Keratinocyte (primary cell): Measurements from ENCODE around the gene SLC6A2. TPM values are rescaled to one million over a fixed set of nuclear protein-coding genes. Genes with fewer than 3 reads are reported as not detected.
A peak's percentile ranks its signal among the peaks of the same experiment; 100 is the strongest.

Source experiments
- DNase-seq: peaks from one replicate; pipeline ENCODE4 v3.0.0-alpha.2; 2011; ENCODE audit warnings: low read depth, missing footprints, low spot score
- FAIRE-seq: peaks from 2 replicates; lab custom pipeline; 2011; peaks lifted over from hg19 to GRCh38; lab: Jason Lieb, UNC
- H2AFZ ChIP-seq: 2 replicates; pipeline ENCODE4 v1.6.0; 2012; ENCODE audit warnings: low read length, control low read depth, inconsistent platforms; ENCODE audit not compliant: control insufficient read depth
- H3K27ac ChIP-seq: 2 replicates; pipeline ENCODE4 v1.5.1; 2011; ENCODE audit warnings: low read length; ENCODE audit not compliant: control insufficient read depth, insufficient read depth
- H3K27me3 ChIP-seq: 3 replicates; pipeline ENCODE4 v1.6.0; 2011; ENCODE audit warnings: low read length; ENCODE audit not compliant: control insufficient read depth, insufficient read depth; ENCODE audit errors: extremely low read depth
- H3K36me3 ChIP-seq, 2 experiments: 2 replicates in 1 of 2; 3 replicates in 1 of 2; pipeline ENCODE4 v1.5.1; 2011; ENCODE audit warnings: low read length in 2 of 2, mild to moderate bottlenecking in 1 of 2; ENCODE audit not compliant: control insufficient read depth in 2 of 2, insufficient read depth in 2 of 2; ENCODE audit errors: extremely low read depth in 1 of 2
- H3K4me1 ChIP-seq: 3 replicates; pipeline ENCODE4 v1.5.1; 2011; ENCODE audit warnings: low read length; ENCODE audit not compliant: control insufficient read depth, insufficient read depth; ENCODE audit errors: extremely low read depth
- H3K4me2 ChIP-seq: 3 replicates; pipeline ENCODE4 v1.6.0; 2011; ENCODE audit warnings: low read depth, low read length; ENCODE audit not compliant: control insufficient read depth, insufficient read depth; ENCODE audit errors: extremely low read depth
- H3K4me3 ChIP-seq, 3 experiments: fragments of 200-600 bp in 1 of 3; sonication (generic) in 1 of 3; 2 replicates in 2 of 3; 3 replicates in 1 of 3; pipeline ENCODE4 v1.5.1; 2011 to 2016; ENCODE audit warnings: low read length in 3 of 3, mild to moderate bottlenecking in 3 of 3, control low read depth in 2 of 3, inconsistent platforms in 1 of 3, low read depth in 1 of 3, mixed read lengths in 1 of 3, mixed run types in 1 of 3, moderate library complexity in 1 of 3; ENCODE audit not compliant: control insufficient read depth in 2 of 3, insufficient read depth in 2 of 3; ENCODE audit errors: extremely low read depth in 1 of 3
- H3K79me2 ChIP-seq: 2 replicates; pipeline ENCODE4 v1.6.0; 2012; ENCODE audit warnings: low read length; ENCODE audit not compliant: control insufficient read depth, insufficient read depth
- H3K9ac ChIP-seq: 3 replicates; pipeline ENCODE4 v1.6.0; 2011; ENCODE audit warnings: low read length; ENCODE audit not compliant: control insufficient read depth, insufficient read depth; ENCODE audit errors: extremely low read depth
- H3K9me1 ChIP-seq: 3 replicates; pipeline ENCODE4 v1.6.0; 2011; ENCODE audit warnings: low read length; ENCODE audit not compliant: control insufficient read depth, insufficient read depth; ENCODE audit errors: extremely low read depth
- H3K9me3 ChIP-seq: 2 replicates; pipeline ENCODE4 v1.5.1; 2012; ENCODE audit warnings: low read depth, low read length; ENCODE audit not compliant: control insufficient read depth
- H4K20me1 ChIP-seq: 3 replicates; pipeline ENCODE4 v1.6.0; 2011; ENCODE audit warnings: low read length; ENCODE audit not compliant: control insufficient read depth, insufficient read depth; ENCODE audit errors: extremely low read depth
- EZH2 ChIP-seq: IDR thresholded peaks from one replicate; pipeline ENCODE4 v1.6.1; 2012; ENCODE audit warnings: inconsistent platforms, mild to moderate bottlenecking, low read length, moderate library complexity
- dilution Hi-C: fragments of 300-500 bp; cut with MboI; formaldehyde crosslinking; loops from one replicate; pipeline ENCODE4 v1.7.0; 2020; ENCODE audit warnings: low sequenced_read_pairs; ENCODE audit not compliant: extremely low pct_ligation_motif_present
- polyA plus RNA-seq, 5 experiments: library from polyadenylated mRNA; depleted of rRNA in 3 of 5; stranded (reverse) in 3 of 5; stranded (forward) in 1 of 5; unstranded in 1 of 5; fragments of >200 nt; gene quantifications; 1 replicate in 1 of 5; 2 replicates in 3 of 5; 3 replicates in 1 of 5; pipeline versions ENCODE4 v1.2.1 to v1.2.3, GENCODE V29; 2011 to 2012; ENCODE audit warnings: missing spikeins in 2 of 5, low read depth in 1 of 5, low replicate concordance in 1 of 5
- TF ChIP-seq, protein P1 (sequence below), 3 experiments: IDR thresholded peaks in 1 of 3; conservative IDR thresholded peaks in 1 of 3; optimal IDR thresholded peaks in 1 of 3; 2 replicates in 2 of 3; 3 replicates in 1 of 3; pipeline versions ENCODE3 to v1.5.1; 2011; ENCODE audit warnings: low read length in 3 of 3, mild to moderate bottlenecking in 3 of 3, moderate library complexity in 2 of 3, control low read depth in 1 of 3, inconsistent platforms in 1 of 3; ENCODE audit not compliant: insufficient read depth in 2 of 3; ENCODE audit errors: extremely low read depth in 1 of 3

The SLC6A2 gene
- polyA plus RNA-seq, 1 donor (not counting 4 experiments of a cell fraction or from before 2014, with no cell fraction given): 0.20 TPM

GRCh38 chr16:55658898-55659420 is 3.2 kb downstream of the SLC6A2 start:
- H3K36me3 ChIP-seq: no peaks in the 10 kb centered on the region
- DNase-seq (no peak), FAIRE-seq (no peak)
- no peak for TF ChIP-seq EZH2
- TF ChIP-seq, protein P1, sequence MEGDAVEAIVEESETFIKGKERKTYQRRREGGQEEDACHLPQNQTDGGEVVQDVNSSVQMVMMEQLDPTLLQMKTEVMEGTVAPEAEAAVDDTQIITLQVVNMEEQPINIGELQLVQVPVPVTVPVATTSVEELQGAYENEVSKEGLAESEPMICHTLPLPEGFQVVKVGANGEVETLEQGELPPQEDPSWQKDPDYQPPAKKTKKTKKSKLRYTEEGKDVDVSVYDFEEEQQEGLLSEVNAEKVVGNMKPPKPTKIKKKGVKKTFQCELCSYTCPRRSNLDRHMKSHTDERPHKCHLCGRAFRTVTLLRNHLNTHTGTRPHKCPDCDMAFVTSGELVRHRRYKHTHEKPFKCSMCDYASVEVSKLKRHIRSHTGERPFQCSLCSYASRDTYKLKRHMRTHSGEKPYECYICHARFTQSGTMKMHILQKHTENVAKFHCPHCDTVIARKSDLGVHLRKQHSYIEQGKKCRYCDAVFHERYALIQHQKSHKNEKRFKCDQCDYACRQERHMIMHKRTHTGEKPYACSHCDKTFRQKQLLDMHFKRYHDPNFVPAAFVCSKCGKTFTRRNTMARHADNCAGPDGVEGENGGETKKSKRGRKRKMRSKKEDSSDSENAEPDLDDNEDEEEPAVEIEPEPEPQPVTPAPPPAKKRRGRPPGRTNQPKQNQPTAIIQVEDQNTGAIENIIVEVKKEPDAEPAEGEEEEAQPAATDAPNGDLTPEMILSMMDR (optimal IDR thresholded peaks at IDR 0.05 in 1 of 3, IDR thresholded peaks at IDR 0.05 in 1 of 3, conservative IDR thresholded peaks at IDR 0.05 in 1 of 3; ENCODE audit: extremely low read depth in 1 of 3, insufficient read depth in 2 of 3, low read length in 3 of 3): no peak
- dilution Hi-C loops: no loop called here
- no peaks in the 10 kb centered on the region for H4K20me1 ChIP-seq
- H3K27ac ChIP-seq: no peak overlapping the region
- H3K9me3 ChIP-seq: no peaks in the 10 kb centered on the region
- H3K4me3 ChIP-seq: no peak overlapping the region
- H3K9ac ChIP-seq: no peak overlapping the region
- peaks cover 39% of the 10 kb centered on the region for H3K27me3 ChIP-seq
- H2AFZ ChIP-seq: no peak overlapping the region
- no peaks in the 10 kb centered on the region for H3K9me1 ChIP-seq
- H3K79me2 ChIP-seq: no peaks in the 10 kb centered on the region
- H3K4me2 ChIP-seq: no peak overlapping the region
- peaks cover 47% of the 10 kb centered on the region for H3K4me1 ChIP-seq

DNA sequence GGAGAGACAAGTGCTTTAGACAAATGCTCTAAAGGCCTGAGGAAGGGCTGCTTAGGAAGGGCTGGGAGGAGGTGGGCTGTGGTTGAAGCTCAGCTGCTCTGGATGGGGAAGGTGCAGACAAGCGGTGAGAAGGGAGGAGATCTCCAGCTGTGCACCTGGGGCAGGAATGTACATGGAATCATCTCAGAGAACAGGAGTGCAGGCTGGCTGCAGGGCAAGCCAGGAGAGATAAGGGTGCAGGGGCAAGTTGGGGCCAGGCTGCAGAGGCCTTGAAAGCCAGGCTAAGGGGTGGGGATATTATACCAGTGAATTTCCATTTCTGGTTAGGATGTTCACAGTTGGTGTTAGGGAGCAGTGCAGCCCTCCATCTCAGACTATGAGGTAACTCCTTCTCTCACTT is 4.2 kb downstream of the SLC6A2 start:
- peaks cover 29% of the 10 kb centered on the region for H3K27me3 ChIP-seq
- FAIRE-seq: peak; percentile 26

More for the DNA sequence above, 4.2 kb downstream of the SLC6A2 start:
- no peaks in the 10 kb centered on the region for H4K20me1 ChIP-seq
- no peaks in the 10 kb centered on the region for H3K79me2 ChIP-seq
- no peak overlapping the region for H3K27ac ChIP-seq
- DNase-seq: no peak
- H3K9me1 ChIP-seq: no peaks in the 10 kb centered on the region
- no peak overlapping the region for H3K4me3 ChIP-seq
- no peak overlapping the region for H2AFZ ChIP-seq
- dilution Hi-C loops: no loop called here
- H3K9me3 ChIP-seq: no peaks in the 10 kb centered on the region
- TF ChIP-seq EZH2: no peak
- TF ChIP-seq, protein P1 (optimal IDR thresholded peaks at IDR 0.05 in 1 of 3, IDR thresholded peaks at IDR 0.05 in 1 of 3, conservative IDR thresholded peaks at IDR 0.05 in 1 of 3; ENCODE audit: extremely low read depth in 1 of 3, insufficient read depth in 2 of 3, low read length in 3 of 3): no peak
- H3K4me1 ChIP-seq: peaks cover 57% of the 10 kb centered on the region
- H3K36me3 ChIP-seq: no peaks in the 10 kb centered on the region
- no peak overlapping the region for H3K4me2 ChIP-seq
- no peak overlapping the region for H3K9ac ChIP-seq
